ENCODE results near the gene GPR26. TPM values are rescaled to one million over a fixed set of nuclear protein-coding genes. Genes with fewer than 3 reads are reported as not detected.

Gene GPR26
- total and polyA plus RNA-seq, 2 of the 4 experiments (the other 2 are of a cell fraction), result not detected

DNA sequence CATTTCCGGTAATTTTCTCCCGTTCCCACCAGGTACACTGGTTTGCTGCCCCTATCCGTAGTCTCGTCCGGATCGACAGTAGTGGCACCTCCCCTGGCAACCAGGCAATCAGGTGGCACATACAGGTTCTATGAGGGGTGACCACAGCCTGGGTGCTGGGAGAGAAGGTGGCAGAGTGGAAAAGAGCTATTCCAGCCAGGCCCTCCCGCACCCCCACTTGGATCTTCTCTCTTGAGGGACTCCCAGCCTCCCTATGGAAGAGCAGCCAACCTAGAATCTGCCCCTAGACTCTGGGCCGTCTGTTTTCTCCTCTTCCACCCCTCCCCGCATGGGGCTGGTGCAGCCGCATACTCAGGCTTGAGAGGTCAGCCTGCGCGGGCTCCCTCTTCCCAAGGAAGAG is 58.6 kb downstream of the GPR26 start:
- Histone ChIP-seq H3K9me1 (ENCODE audit: insufficient read depth, low read length) (no peaks in the 10 kb centered on the region), H3K14ac (replicated peaks; ENCODE audit: low read depth, low read length) (no peak overlapping the region), H4K91ac (ENCODE audit: insufficient read depth, low read depth, low read length) (no peak overlapping the region), H2BK5ac (ENCODE audit: low read depth, low read length, poor library complexity, severe bottlenecking) (no peak overlapping the region), H3K27ac (ENCODE audit: insufficient read depth, low read length) (no peak overlapping the region), H2AK5ac (ENCODE audit: low read depth, low read length) (no peak overlapping the region), H2BK15ac (ENCODE audit: low read depth, low read length) (no peak overlapping the region), H3K9me3 (ENCODE audit: control insufficient read depth, insufficient read depth, low read length) (peaks cover 39% of the 10 kb centered on the region), H4K8ac (ENCODE audit: low read depth in 2 of 2, low read length in 2 of 2) (no peak overlapping the region), H2AFZ (replicated peaks; ENCODE audit: low read length, poor library complexity) (no peak overlapping the region), H3K4me2 (ENCODE audit: low read depth, low read length) (no peak overlapping the region), H3K4me3 (ENCODE audit: insufficient read depth, low read depth, low read length) (no peak overlapping the region), H4K20me1 (ENCODE audit: insufficient read depth, low read length) (no peaks in the 10 kb centered on the region), H3K9ac (ENCODE audit: low read depth, low read length) (no peak overlapping the region), H3K79me1 (ENCODE audit: low read depth in 1 of 2, low read length in 2 of 2) (no peaks in the 10 kb centered on the region), H2BK20ac (ENCODE audit: low read depth, low read length) (no peak overlapping the region), H3K23ac (ENCODE audit: low read depth, low read length) (no peak overlapping the region), H3K36me3 (ENCODE audit: control insufficient read depth, insufficient read depth, low read length) (no peaks in the 10 kb centered on the region), H3K27me3 (ENCODE audit: control insufficient read depth, insufficient read depth, low read length) (no peaks in the 10 kb centered on the region), H3K4ac (ENCODE audit: low read depth, low read length) (no peak overlapping the region), H2AK9ac (replicated peaks; ENCODE audit: low read depth, low read length, poor library complexity) (no peak overlapping the region), H4K5ac (ENCODE audit: low read depth, low read length) (no peak overlapping the region), H3K4me1 (ENCODE audit: control insufficient read depth, insufficient read depth, low read length) (no peaks in the 10 kb centered on the region), H3K18ac (ENCODE audit: low read depth, low read length) (no peak overlapping the region), H2BK120ac (ENCODE audit: low read depth, low read length) (no peak overlapping the region), H3K56ac (ENCODE audit: extremely low read depth, insufficient read depth, low read length) (no peak overlapping the region)
- in situ Hi-C loops (cut with MboI; ENCODE audit: low sequenced_read_pairs) (no loop called here), intact Hi-C loops (cut with micrococcal nuclease) (no loop called here), dilution Hi-C loops (cut with HindIII; ENCODE audit: low sequenced_read_pairs, unreplicated experiment) (no loop called here)
- CTCF ChIA-PET, result no interaction called here
- no CpG with 5 or more reads among the region's 12 CpGs for WGBS, 2 experiments (ENCODE audit: extremely low coverage in 2 of 2, insufficient read length in 1 of 2)
- DNase-seq, result no peak
- ATAC-seq (ENCODE audit: low read depth), result no peak
- no TSS peak for BruUV-seq (replicated peaks)
- POLR2A ChIA-PET (ENCODE audit: unreplicated experiment), result no interaction called here
- no peak for TF ChIP-seq CEBPB (IDR thresholded peaks at IDR 0.05; ENCODE audit: low read depth, low read length)
- no peak for TF ChIP-seq RCOR1 (IDR thresholded peaks at IDR 0.05; ENCODE audit: insufficient replicate concordance, low read length)

Data from IMR-90 (cell line).